H7 (cell line): Measurements from ENCODE around the gene BTBD7. TPM values are rescaled to one million over a fixed set of nuclear protein-coding genes. Genes with fewer than 3 reads are reported as not detected.

Source experiments
- DNase-seq: peaks from one replicate; pipeline ENCODE4 v3.0.0; 2012
- H3K27me3 ChIP-seq: 2 replicates; pipeline ENCODE4 v1.6.0; 2011; ENCODE audit warnings: mild to moderate bottlenecking, low read length; ENCODE audit not compliant: control insufficient read depth, insufficient read depth
- H3K36me3 ChIP-seq: replicated peaks from 2 replicates; pipeline ENCODE4 v1.5.1; 2011; ENCODE audit warnings: low read length; ENCODE audit not compliant: control insufficient read depth, insufficient read depth
- H3K4me3 ChIP-seq: 2 replicates; pipeline ENCODE4 v1.5.1; 2011; ENCODE audit warnings: low read depth, mild to moderate bottlenecking, control low read depth, low read length, moderate library complexity; ENCODE audit not compliant: insufficient read depth
- total RNA-seq: library from RNA; depleted of rRNA; stranded (reverse); fragments of >200 nt; shearing (Covaris generic); gene quantifications from 2 replicates; pipeline ENCODE4 v1.2.3, GENCODE V29; 2014

Gene BTBD7
- total RNA-seq, 1 experiment from 2014 or later = 13.4 TPM

GRCh38 chr14:93317875-93318807 is 14.7 kb downstream of the BTBD7 start:
- Histone ChIP-seq H3K36me3 (no peaks in the 10 kb centered on the region; the same call in 1 of the 2 replicates), H3K27me3 (no peaks in the 10 kb centered on the region), H3K4me3 (no peak overlapping the region)
- no peak for DNase-seq

- Histone ChIP-seq H3K4me3 (no peak overlapping the region), H3K36me3 (no peaks in the 10 kb centered on the region; the same call in 1 of the 2 replicates)
Observed at GRCh38 chr14:93317210-93317874, 15.5 kb downstream of the BTBD7 start.

GRCh38 chr14:93316716-93317115 is 16.1 kb downstream of the BTBD7 start:
- DNase-seq = no peak
- Histone ChIP-seq H3K4me3 (no peak overlapping the region), H3K36me3 (no peaks in the 10 kb centered on the region), H3K27me3 (no peaks in the 10 kb centered on the region)

More at GRCh38 chr14:93317210-93317874, 15.5 kb downstream of the BTBD7 start:
- H3K27me3 ChIP-seq = no peaks in the 10 kb centered on the region
- DNase-seq = no peak

- H3K27me3 ChIP-seq = no peaks in the 10 kb centered on the region
- no peak overlapping the region for H3K4me3 ChIP-seq
- no peak for DNase-seq
- H3K36me3 ChIP-seq = no peaks in the 10 kb centered on the region
Observed at GRCh38 chr14:93315575-93315974, 17.3 kb downstream of the BTBD7 start.

DNA sequence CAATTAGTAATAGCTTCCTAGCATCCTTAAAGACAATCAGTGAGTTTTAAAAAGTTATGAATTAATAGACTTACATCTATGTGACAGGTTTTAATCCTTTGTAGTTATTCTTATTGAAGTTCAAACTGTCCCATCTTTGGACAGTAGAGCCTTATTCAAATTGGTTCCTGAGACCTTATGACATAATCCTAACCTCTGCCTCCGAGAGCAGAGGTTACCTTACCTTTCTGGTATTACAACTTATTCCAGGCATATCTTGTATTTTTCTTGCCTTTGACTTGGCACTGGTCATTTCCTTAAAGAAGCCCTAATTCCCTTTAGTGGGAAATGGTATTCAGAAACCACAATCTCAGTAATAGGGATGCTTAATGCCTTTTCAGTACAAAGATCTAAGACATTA is 21.8 kb downstream of the BTBD7 start:
- DNase-seq = no peak
- Histone ChIP-seq H3K27me3 (no peaks in the 10 kb centered on the region), H3K4me3 (no peak overlapping the region), H3K36me3 (no peaks in the 10 kb centered on the region)

DNA sequence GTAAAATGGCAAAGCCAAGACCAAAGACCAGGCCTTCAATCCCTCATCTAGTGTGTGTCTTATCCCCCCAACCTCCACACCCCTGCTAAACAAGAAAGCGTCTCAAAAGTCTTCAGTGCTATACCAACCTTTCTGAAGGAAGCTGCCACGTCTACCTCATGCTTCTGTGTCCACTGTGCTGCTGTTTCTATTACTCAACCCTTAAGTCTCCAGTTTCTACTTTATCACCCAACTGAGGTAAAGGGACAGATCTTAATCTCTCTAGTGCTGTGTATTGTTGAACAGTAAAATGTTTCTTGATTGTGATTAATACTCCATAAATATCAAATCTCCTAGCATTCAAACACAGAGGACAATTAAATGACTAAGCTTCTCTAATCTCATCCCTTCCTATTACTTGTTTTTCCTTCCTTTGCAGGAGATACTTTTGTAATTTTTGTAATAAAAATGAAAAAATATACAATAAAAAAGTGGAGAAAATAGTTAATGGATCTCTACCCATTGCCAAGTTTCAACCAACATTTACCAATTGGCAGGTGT is 23.3 kb downstream of the BTBD7 start:
- H3K4me3 ChIP-seq = no peak overlapping the region
- H3K36me3 ChIP-seq = no peaks in the 10 kb centered on the region
- H3K27me3 ChIP-seq = no peaks in the 10 kb centered on the region
- DNase-seq = no peak

- H3K4me3 ChIP-seq = no peak overlapping the region
- DNase-seq = no peak
- H3K27me3 ChIP-seq = no peaks in the 10 kb centered on the region
- no peaks in the 10 kb centered on the region for H3K36me3 ChIP-seq
Observed at GRCh38 chr14:93308686-93309345, 24.0 kb downstream of the BTBD7 start.

DNA sequence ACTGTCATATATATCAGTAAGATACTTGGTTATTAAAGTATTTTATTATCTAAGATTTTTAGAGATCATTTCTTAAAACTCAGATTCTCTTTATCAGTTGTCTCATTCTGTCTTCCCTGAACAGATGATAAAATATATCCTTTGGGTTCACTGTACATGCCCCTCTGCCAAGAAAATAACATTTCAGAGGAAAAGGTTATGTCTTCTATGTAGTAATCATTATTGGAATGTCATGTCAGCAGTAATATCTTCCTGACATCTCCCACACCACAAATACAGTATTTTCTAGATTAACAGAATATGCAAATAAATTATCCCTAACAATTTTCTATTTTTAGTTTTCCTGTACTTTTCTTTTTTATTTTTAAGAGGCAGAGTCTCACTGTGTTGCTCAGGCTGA is 26.0 kb downstream of the BTBD7 start:
- Histone ChIP-seq H3K4me3 (no peak overlapping the region), H3K36me3 (no peaks in the 10 kb centered on the region), H3K27me3 (no peaks in the 10 kb centered on the region)
- no peak for DNase-seq

GRCh38 chr14:93305725-93306418 is 27.0 kb downstream of the BTBD7 start:
- Histone ChIP-seq H3K4me3 (no peak overlapping the region), H3K36me3 (no peaks in the 10 kb centered on the region)
- DNase-seq = no peak

DNA sequence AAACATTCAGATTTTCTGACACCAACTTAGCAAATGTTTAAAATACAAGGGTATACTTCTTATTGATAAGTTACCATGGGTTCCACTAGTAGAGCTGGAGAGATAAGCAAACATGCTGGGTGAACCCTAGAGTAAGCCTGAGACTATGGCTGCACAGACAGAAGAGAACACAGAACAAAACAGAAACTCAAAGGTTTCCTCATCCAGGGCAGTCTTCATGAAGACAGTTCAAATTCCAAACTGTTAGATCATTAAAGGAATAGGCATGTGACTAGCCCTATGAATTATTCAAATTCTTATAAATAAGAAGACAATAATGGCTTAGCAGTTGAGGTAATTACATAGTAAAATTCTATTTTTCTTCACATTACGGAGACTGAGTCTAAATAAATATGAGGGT is 28.1 kb downstream of the BTBD7 start:
- Histone ChIP-seq H3K4me3 (no peak overlapping the region), H3K27me3 (no peaks in the 10 kb centered on the region), H3K36me3 (no peaks in the 10 kb centered on the region)
- DNase-seq = no peak

More at GRCh38 chr14:93305725-93306418, 27.0 kb downstream of the BTBD7 start:
- H3K27me3 ChIP-seq = no peaks in the 10 kb centered on the region

GRCh38 chr14:93303659-93304058 is 29.2 kb downstream of the BTBD7 start:
- no peak for DNase-seq
- no peak overlapping the region for H3K4me3 ChIP-seq
- H3K27me3 ChIP-seq = no peaks in the 10 kb centered on the region
- H3K36me3 ChIP-seq = no peaks in the 10 kb centered on the region

DNA sequence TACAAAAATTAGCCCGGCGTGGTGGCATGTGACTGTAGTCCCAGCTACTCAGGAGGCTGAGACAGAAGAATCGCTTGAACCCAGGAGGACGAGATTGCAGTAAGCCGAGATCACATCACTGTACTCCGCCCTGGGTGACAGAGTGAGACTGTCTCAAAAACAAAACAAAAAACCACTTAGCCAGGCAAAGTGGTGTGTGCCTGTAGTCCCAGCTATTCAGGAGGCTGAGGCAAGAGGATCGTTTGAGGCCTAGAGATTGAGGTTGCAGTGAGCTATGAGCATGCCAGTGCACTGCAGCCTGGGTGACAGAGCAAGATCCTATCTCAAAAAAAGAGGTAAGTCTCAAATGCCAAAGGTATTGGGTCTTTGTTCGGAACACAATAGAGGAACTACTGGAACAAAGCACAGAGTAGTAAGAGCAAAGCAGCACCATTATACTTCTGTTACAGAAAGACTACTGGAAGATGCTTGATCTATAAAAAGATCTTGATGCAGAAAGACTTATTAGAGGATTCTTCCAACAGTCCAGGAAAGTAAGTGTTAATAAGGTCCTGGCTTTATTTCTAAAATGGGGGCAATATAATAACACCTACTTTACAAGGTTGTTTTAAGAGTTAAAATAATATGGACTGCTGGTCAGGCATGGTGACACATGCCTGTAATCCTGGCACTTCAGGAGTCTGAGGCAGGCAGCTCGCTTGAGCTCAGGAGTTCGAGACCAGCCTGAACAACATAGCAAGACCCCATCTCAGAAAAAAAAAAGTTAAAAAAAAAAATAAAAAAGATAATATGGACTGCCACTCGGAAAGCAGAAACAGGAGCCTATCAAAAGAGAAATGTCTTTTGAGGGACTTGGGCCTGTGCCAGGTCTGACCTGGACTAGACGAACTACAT is 29.9 kb downstream of the BTBD7 start:
- H3K36me3 ChIP-seq = no peaks in the 10 kb centered on the region
- H3K27me3 ChIP-seq = no peaks in the 10 kb centered on the region
- DNase-seq = no peak
- no peak overlapping the region for H3K4me3 ChIP-seq

- DNase-seq = no peak
- H3K36me3 ChIP-seq = no peaks in the 10 kb centered on the region
- H3K4me3 ChIP-seq = no peak overlapping the region
- no peaks in the 10 kb centered on the region for H3K27me3 ChIP-seq
Observed at GRCh38 chr14:93301821-93302447, 30.9 kb downstream of the BTBD7 start.
